Naive thymus-derived CD4-positive, alpha-beta T cell (primary cell): ENCODE measurements around the gene ACTR5. TPM values are rescaled to one million over a fixed set of nuclear protein-coding genes. Genes with fewer than 3 reads are reported as not detected.
A peak's percentile ranks its signal among the peaks of the same experiment; 100 is the strongest.

Source experiments
- ATAC-seq: fragments of 150-1000 bp; cut with Tn5 transposase; 2 replicates; pipeline ENCODE4 v1.10.0; 2021; ENCODE audit warnings: mild to moderate bottlenecking, moderate library complexity
- CTCF ChIA-PET: fragments of 350-600 bp; sonication (Branson Sonifier 250); formaldehyde crosslinking; loops from one replicate; lab custom pipeline; 2021; ENCODE audit warnings: antibody characterized with exemption; lab: Charles Lee
- POLR2A ChIA-PET: fragments of 350-600 bp; sonication (Branson Sonifier 250); formaldehyde crosslinking; loops from one replicate; lab custom pipeline; 2021; ENCODE audit warnings: antibody characterized with exemption, inconsistent platforms; lab: Charles Lee
- DNase-seq, 9 donors: peaks; one replicate each; pipeline versions ENCODE4 v3.0.0 to v3.0.0-alpha.2; 2020 to 2022; ENCODE audit warnings: mixed read lengths in 1 of 9
- H3K27ac ChIP-seq: one replicate; pipeline ENCODE4 v1.7.0; 2013; ENCODE audit warnings: mild to moderate bottlenecking, low read depth, low read length, moderate library complexity
- H3K27me3 ChIP-seq, 2 donors: one replicate each; pipeline ENCODE4 v1.7.0; 2013; ENCODE audit warnings: low read length in 2 of 2, mild to moderate bottlenecking in 2 of 2, moderate library complexity in 2 of 2; ENCODE audit not compliant: control insufficient read depth in 2 of 2, insufficient read depth in 2 of 2
- H3K36me3 ChIP-seq, 3 experiments: 1 replicate in 2 of 3; 2 replicates in 1 of 3; pipeline ENCODE4 v1.7.0; 2013; ENCODE audit warnings: low read length in 3 of 3, mild to moderate bottlenecking in 3 of 3, moderate library complexity in 1 of 3; ENCODE audit not compliant: insufficient read depth in 3 of 3, control insufficient read depth in 2 of 3
- H3K4me1 ChIP-seq, 2 donors: one replicate each; pipeline ENCODE4 v1.7.0; 2013; ENCODE audit warnings: low read length in 2 of 2, mild to moderate bottlenecking in 2 of 2, moderate library complexity in 1 of 2; ENCODE audit not compliant: control insufficient read depth in 2 of 2, insufficient read depth in 2 of 2
- H3K4me3 ChIP-seq: 2 replicates; pipeline ENCODE4 v1.7.0; 2013; ENCODE audit warnings: mild to moderate bottlenecking, low read length
- H3K9me3 ChIP-seq, 3 experiments: 1 replicate in 2 of 3; 2 replicates in 1 of 3; pipeline ENCODE4 v1.7.0; 2013; ENCODE audit warnings: low read length in 3 of 3; ENCODE audit not compliant: control insufficient read depth in 2 of 3
- H3K27ac Mint-ChIP-seq, 9 donors: one replicate each; pipeline ENCODE4 v1.8.0; 2020 to 2022; ENCODE audit warnings: mixed read lengths in 9 of 9, mild to moderate bottlenecking in 8 of 9, moderate library complexity in 5 of 9, inconsistent platforms in 2 of 9
- H3K27me3 Mint-ChIP-seq, 5 donors: one replicate each; pipeline ENCODE4 v1.8.0; 2021 to 2022; ENCODE audit warnings: mixed read lengths in 5 of 5, mild to moderate bottlenecking in 1 of 5
- H3K36me3 Mint-ChIP-seq, 5 donors: one replicate each; pipeline ENCODE4 v1.8.0; 2020 to 2022; ENCODE audit warnings: mixed read lengths in 5 of 5, mild to moderate bottlenecking in 3 of 5, inconsistent platforms in 1 of 5
- H3K4me1 Mint-ChIP-seq, 7 donors: one replicate each; pipeline ENCODE4 v1.8.0; 2020 to 2022; ENCODE audit warnings: mixed read lengths in 7 of 7, mild to moderate bottlenecking in 3 of 7, inconsistent platforms in 1 of 7
- H3K4me3 Mint-ChIP-seq, 10 donors: one replicate each; pipeline ENCODE4 v1.8.0; 2020 to 2022; ENCODE audit warnings: mild to moderate bottlenecking in 10 of 10, mixed read lengths in 10 of 10, moderate library complexity in 6 of 10, inconsistent platforms in 2 of 10
- H3K9me3 Mint-ChIP-seq, 11 donors: one replicate each; pipeline ENCODE4 v1.8.0; 2020 to 2022; ENCODE audit warnings: mixed read lengths in 11 of 11, mild to moderate bottlenecking in 4 of 11, inconsistent platforms in 1 of 11, moderate library complexity in 1 of 11
- intact Hi-C, 2 donors: fragments of 100-400 bp; cut with micrococcal nuclease; formaldehyde crosslinking; loops; one replicate each; pipeline ENCODE4 v1.15.1; 2023
- polyA plus RNA-seq, 2 donors: library from polyadenylated mRNA; unstranded; fragments of 300-500 nt; fragmentation: Illumina TruSeq; gene quantifications; one replicate each; pipeline ENCODE4 v1.2.3, GENCODE V29; 2021
- total RNA-seq, 6 experiments: library from RNA in 5 of 6; stranded (reverse) in 5 of 6; gene quantifications; 1 replicate in 5 of 6; 2 replicates in 1 of 6; pipeline ENCODE4 v1.2.3 and lab custom pipeline; 2021 to 2026

ACTR5 gene
- total and polyA plus RNA-seq, 7 experiments from 2014 or later: 8.9 to 20.8 (median 15.1) TPM

DNA sequence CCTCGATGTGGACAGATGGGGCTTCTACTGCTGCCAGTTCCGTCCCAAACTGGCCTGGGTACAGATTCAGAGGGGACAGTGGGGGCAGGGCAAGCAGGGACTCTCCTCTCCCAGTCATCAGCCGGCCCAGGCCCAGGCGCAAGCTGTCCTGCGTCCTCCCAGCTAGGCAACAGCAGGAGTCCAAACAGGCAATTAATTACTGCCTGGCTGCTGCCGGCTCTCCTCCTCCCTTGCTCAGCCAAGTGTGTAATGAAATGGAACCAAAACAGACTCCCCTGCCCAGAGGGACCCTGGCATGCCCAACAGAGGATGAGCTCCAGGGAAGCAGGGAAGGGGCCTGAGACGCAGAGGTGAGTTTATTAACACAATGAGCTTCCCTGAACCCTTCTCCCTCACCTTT is 41.8 kb upstream of the ACTR5 start:
- no peak overlapping the region for H3K4me3 Mint-ChIP-seq
- Histone ChIP-seq H3K9me3 (no peaks in the 10 kb centered on the region), H3K4me1 (no peaks in the 10 kb centered on the region), H3K27me3 (no peaks in the 10 kb centered on the region), H3K27ac (no peak overlapping the region), H3K4me3 (no peak overlapping the region), H3K36me3 (no peaks in the 10 kb centered on the region)
- ChIA-PET CTCF (no interaction called here), POLR2A (no interaction called here)
- H3K36me3 Mint-ChIP-seq: no peaks in the 10 kb centered on the region
- no peak overlapping the region for H3K27ac Mint-ChIP-seq
- ATAC-seq (no peak), DNase-seq (no peak)
- H3K4me1 Mint-ChIP-seq: no peaks in the 10 kb centered on the region
- peaks cover 19 to 60% (median 37%) of the 10 kb centered on the region in 5 donors for H3K27me3 Mint-ChIP-seq
- intact Hi-C loops: no loop called here
- no peaks in the 10 kb centered on the region for H3K9me3 Mint-ChIP-seq

- intact Hi-C loops: no loop called here
- DNase-seq (no peak), ATAC-seq (no peak)
- no peaks in the 10 kb centered on the region for H3K27me3 ChIP-seq
- no peaks in the 10 kb centered on the region for H3K4me1 ChIP-seq
- POLR2A ChIA-PET: interaction anchor here (0.5 kb wide), 1 partner anchor 192 kb away, joined by 3 read pairs; no protein-coding TSS in a partner anchor
- CTCF ChIA-PET: interaction anchor here (0.6 kb wide), 1 partner anchor 36 kb away, joined by 3 read pairs; no protein-coding TSS in a partner anchor
- no peak overlapping the region for H3K27ac ChIP-seq
- H3K27me3 Mint-ChIP-seq: peaks cover 38 to 74% (median 54%) of the 10 kb centered on the region in 5 donors
- H3K36me3 ChIP-seq: no peaks in the 10 kb centered on the region
- H3K36me3 Mint-ChIP-seq: no peaks in the 10 kb centered on the region
- peaks cover 0 to 3% (median 0%) of the 10 kb centered on the region in 7 donors for H3K4me1 Mint-ChIP-seq
- no peak overlapping the region for H3K4me3 ChIP-seq
- H3K4me3 Mint-ChIP-seq: no peak overlapping the region
- no peaks in the 10 kb centered on the region for H3K9me3 Mint-ChIP-seq
- no peak overlapping the region for H3K27ac Mint-ChIP-seq
- no peaks in the 10 kb centered on the region for H3K9me3 ChIP-seq
Observed at GRCh38 chr20:38714308-38714707, 34.0 kb upstream of the ACTR5 start.

GRCh38 chr20:38715646-38716045 is 32.6 kb upstream of the ACTR5 start:
- Mint-ChIP-seq H3K27me3 (peaks cover 46 to 77% (median 58%) of the 10 kb centered on the region in 5 donors), H3K9me3 (no peaks in the 10 kb centered on the region), H3K4me3 (no peak overlapping the region), H3K4me1 (peaks cover 0 to 3% (median 0%) of the 10 kb centered on the region in 7 donors), H3K27ac (no peak overlapping the region), H3K36me3 (no peaks in the 10 kb centered on the region)
- POLR2A ChIA-PET: no interaction called here
- intact Hi-C loops: no loop called here
- no peaks in the 10 kb centered on the region for H3K36me3 ChIP-seq
- DNase-seq: no peak
- no peak overlapping the region for H3K4me3 ChIP-seq
- H3K27ac ChIP-seq: no peak overlapping the region
- H3K4me1 ChIP-seq: no peaks in the 10 kb centered on the region
- ATAC-seq: no peak
- H3K27me3 ChIP-seq: no peaks in the 10 kb centered on the region
- CTCF ChIA-PET: no interaction called here
- no peaks in the 10 kb centered on the region for H3K9me3 ChIP-seq

DNA sequence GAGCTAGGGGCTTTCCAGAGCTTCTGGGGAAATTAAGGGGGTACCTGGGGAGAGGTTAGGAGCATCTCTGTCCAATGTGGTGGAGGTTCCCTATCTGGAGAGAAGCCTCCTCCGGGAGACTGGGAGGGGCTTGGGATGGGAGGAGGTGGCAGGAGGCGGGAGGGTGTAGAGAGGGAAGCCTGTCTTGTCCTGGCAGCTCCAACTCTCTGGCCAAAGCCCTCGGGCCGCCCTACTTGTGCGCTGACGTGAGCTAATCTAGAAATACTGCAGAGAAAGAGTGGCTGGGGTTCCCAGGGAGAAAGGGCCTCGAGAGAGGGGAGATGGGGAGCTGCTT is 25.6 kb upstream of the ACTR5 start:
- Histone ChIP-seq H3K9me3 (no peaks in the 10 kb centered on the region), H3K4me3 (no peak overlapping the region), H3K36me3 (no peaks in the 10 kb centered on the region), H3K4me1 (peaks cover 10 to 19% of the 10 kb centered on the region in 2 donors), H3K27me3 (peaks cover 17 to 28% of the 10 kb centered on the region in 2 donors), H3K27ac (no peak overlapping the region)
- H3K9me3 Mint-ChIP-seq: peaks cover 0 to 5% (median 0%) of the 10 kb centered on the region in 11 donors
- POLR2A ChIA-PET: no interaction called here
- DNase-seq: no peak
- H3K4me3 Mint-ChIP-seq: peak overlapping the region in 5 of 10 donors; percentile 8 to 59 (median 37)
- CTCF ChIA-PET: interaction anchor here (0.6 kb wide), 1 partner anchor 27 kb away, joined by 3 read pairs; no protein-coding TSS in a partner anchor
- peaks cover 72 to 93% (median 83%) of the 10 kb centered on the region in 5 donors for H3K27me3 Mint-ChIP-seq
- ATAC-seq: no peak
- H3K4me1 Mint-ChIP-seq: peaks cover 29 to 41% (median 34%) of the 10 kb centered on the region in 7 donors
- H3K36me3 Mint-ChIP-seq: peaks cover 0 to 7% (median 0%) of the 10 kb centered on the region in 5 donors
- peak overlapping the region in 2 of 9 donors; percentile 53 to 65 for H3K27ac Mint-ChIP-seq
- intact Hi-C loops: no loop called here

GRCh38 chr20:38723017-38723847 is 25.0 kb upstream of the ACTR5 start:
- ATAC-seq: peak; percentile 29
- H3K4me1 Mint-ChIP-seq: peaks cover 34 to 47% (median 40%) of the 10 kb centered on the region in 7 donors
- DNase-seq: peak in 1 of 9 donors; percentile 24
- no peak overlapping the region for H3K4me3 ChIP-seq
- H3K27me3 ChIP-seq: peaks cover 17 to 31% of the 10 kb centered on the region in 2 donors
- H3K9me3 Mint-ChIP-seq: peaks cover 0 to 9% (median 0%) of the 10 kb centered on the region in 11 donors
- peak overlapping the region in 1 of 9 donors; percentile 62 for H3K27ac Mint-ChIP-seq
- no peaks in the 10 kb centered on the region for H3K36me3 ChIP-seq
- H3K4me1 ChIP-seq: peaks cover 10 to 25% of the 10 kb centered on the region in 2 donors
- peaks cover 73 to 93% (median 84%) of the 10 kb centered on the region in 5 donors for H3K27me3 Mint-ChIP-seq
- CTCF ChIA-PET: interaction anchor here (0.6 to 1.1 kb wide), 2 partner anchors 27 to 90 kb away, joined by 3 read pairs; no protein-coding TSS in a partner anchor
- intact Hi-C loops: no loop called here
- POLR2A ChIA-PET: no interaction called here
- peaks cover 0 to 7% (median 0%) of the 10 kb centered on the region in 5 donors for H3K36me3 Mint-ChIP-seq
- H3K9me3 ChIP-seq: no peaks in the 10 kb centered on the region
- no peak overlapping the region for H3K27ac ChIP-seq
- H3K4me3 Mint-ChIP-seq: peak overlapping the region in 8 of 10 donors; percentile 26 to 58 (median 44)

DNA sequence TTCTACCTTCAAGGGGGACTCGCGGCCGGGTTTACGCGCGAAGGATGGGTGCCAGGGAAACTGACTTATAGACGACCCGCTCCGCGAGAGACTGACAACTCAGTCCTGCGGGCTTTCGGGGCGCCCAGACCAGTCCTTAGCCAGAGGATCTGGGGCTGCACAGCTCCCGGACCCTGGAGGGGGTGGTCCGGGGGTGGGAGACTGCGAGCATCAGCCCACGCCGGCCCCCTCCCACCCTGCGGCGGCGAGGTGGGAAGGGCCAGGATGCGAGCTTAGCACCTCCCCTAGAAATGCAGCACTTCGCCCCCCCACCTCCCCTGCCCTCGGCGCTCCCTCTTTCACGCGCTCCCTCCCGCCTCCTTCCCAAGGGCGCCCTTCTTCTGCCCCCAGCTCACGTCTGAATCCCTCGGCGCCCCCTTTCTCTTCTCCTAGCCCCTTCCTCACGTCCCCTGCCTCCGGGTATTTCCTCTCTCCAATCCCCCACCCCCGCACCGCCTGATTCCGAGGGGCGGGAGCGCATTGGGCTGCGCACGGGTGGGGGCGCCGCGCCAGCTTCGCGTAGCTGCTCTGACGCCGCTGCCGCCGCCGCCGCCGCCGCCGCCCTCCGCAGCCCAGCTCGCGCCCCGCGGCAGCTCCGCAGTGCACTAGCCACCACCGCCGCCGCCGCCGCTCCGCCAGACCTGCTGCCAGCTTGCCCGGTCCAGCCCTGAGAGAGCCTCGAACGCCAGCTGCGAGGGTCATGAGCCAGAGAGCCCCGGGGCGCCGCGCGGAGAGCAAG is 24.2 kb upstream of the ACTR5 start, which contains the start of gene SLC32A1:
SLC32A1 (plus strand) TSS at position 639 of the 778 bp plus-strand sequence. CDS start 239 bp downstream, outside the sequence.
- Mint-ChIP-seq H3K4me1 (peaks cover 38 to 51% (median 43%) of the 10 kb centered on the region in 7 donors), H3K27me3 (peaks cover 73 to 93% (median 86%) of the 10 kb centered on the region in 5 donors), H3K9me3 (peaks cover 0 to 11% (median 0%) of the 10 kb centered on the region in 11 donors), H3K4me3 (peak within 1 kb of the TSS; percentile 29 to 74 (median 51)), H3K36me3 (peaks cover 0 to 7% (median 0%) of the 10 kb centered on the region in 5 donors), H3K27ac (peak within 1 kb of the TSS in 2 of 9 donors; percentile 45 to 80)
- H3K27me3 ChIP-seq: peaks cover 22 to 31% of the 10 kb centered on the region in 2 donors
- ChIA-PET POLR2A (no interaction called here), CTCF (interaction anchor here (1.1 kb wide), 1 partner anchor 90 kb away, joined by 3 read pairs; no protein-coding TSS in a partner anchor)
- intact Hi-C loops: no loop called here
- ATAC-seq (no peak), DNase-seq (peak in 1 of 9 donors; percentile 23)
- no peak within 1 kb of the TSS for H3K4me3 ChIP-seq
- H3K36me3 ChIP-seq: no peaks in the 10 kb centered on the region
- H3K27ac ChIP-seq: no peak within 1 kb of the TSS
- peaks cover 10 to 28% of the 10 kb centered on the region in 2 donors for H3K4me1 ChIP-seq
- H3K9me3 ChIP-seq: no peaks in the 10 kb centered on the region
